ENCODE data around the gene ALDH9A1.

ALDH9A1 gene

DNA sequence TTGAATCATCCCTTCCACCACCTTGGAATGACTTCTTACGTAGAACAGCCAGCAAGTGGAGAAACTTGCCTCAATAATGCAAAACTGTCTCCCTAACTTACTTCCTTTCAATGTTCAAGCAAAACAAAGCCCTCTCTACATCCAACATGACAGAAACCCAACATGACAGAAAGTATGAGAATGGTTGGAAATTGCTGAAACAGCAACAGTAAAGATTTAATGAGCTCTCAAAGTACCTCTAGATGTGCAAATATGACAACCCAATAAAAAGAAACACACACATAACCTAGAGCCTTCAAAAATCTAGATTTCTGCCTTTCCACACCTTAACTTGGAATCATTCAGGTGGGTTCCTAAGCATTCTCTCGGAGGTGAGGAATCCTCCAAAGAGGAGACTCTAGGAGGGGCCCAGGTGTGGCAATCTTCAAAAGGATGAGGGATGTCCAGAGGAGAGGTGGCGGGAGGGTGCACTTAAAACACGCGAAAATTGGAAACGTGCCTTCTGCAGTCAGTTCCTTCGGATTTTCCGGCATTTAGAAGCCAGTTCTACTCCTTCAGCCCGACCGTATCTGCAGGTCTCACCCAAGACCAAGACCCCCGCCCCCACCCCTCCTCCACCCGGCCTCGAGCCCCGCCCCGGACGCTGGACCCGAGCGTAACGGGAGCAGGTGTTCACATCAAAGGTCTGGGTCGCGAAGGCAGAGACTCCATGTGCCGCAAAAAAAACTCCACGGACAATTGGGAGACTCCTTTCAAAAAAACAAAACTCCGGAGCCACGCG lies 68.3 kb downstream of the ALDH9A1 start:
- no peak for TF ChIP-seq BACH2 (CRISPR knock-in tag; IDR thresholded peaks at IDR 0.05; ENCODE audit: borderline replicate concordance)
- TF ChIP-seq, protein P1, sequence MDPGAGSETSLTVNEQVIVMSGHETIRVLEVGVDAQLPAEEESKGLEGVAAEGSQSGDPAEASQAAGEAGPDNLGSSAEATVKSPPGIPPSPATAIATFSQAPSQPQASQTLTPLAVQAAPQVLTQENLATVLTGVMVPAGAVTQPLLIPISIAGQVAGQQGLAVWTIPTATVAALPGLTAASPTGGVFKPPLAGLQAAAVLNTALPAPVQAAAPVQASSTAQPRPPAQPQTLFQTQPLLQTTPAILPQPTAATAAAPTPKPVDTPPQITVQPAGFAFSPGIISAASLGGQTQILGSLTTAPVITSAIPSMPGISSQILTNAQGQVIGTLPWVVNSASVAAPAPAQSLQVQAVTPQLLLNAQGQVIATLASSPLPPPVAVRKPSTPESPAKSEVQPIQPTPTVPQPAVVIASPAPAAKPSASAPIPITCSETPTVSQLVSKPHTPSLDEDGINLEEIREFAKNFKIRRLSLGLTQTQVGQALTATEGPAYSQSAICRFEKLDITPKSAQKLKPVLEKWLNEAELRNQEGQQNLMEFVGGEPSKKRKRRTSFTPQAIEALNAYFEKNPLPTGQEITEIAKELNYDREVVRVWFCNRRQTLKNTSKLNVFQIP (CRISPR knock-in tag; IDR thresholded peaks at IDR 0.05; ENCODE audit: borderline replicate concordance, low read depth): no peak
- no peak for TF ChIP-seq SNAI2 (CRISPR knock-in tag; IDR thresholded peaks at IDR 0.05)
- no peak for TF ChIP-seq GLIS3 (CRISPR knock-in tag; IDR thresholded peaks at IDR 0.05)
- no peak for TF ChIP-seq TOX (CRISPR knock-in tag; IDR thresholded peaks at IDR 0.05; ENCODE audit: borderline replicate concordance)
- no peak for TF ChIP-seq TCF4 (CRISPR knock-in tag; IDR thresholded peaks at IDR 0.05; ENCODE audit: borderline replicate concordance)
- TF ChIP-seq, protein P2, sequence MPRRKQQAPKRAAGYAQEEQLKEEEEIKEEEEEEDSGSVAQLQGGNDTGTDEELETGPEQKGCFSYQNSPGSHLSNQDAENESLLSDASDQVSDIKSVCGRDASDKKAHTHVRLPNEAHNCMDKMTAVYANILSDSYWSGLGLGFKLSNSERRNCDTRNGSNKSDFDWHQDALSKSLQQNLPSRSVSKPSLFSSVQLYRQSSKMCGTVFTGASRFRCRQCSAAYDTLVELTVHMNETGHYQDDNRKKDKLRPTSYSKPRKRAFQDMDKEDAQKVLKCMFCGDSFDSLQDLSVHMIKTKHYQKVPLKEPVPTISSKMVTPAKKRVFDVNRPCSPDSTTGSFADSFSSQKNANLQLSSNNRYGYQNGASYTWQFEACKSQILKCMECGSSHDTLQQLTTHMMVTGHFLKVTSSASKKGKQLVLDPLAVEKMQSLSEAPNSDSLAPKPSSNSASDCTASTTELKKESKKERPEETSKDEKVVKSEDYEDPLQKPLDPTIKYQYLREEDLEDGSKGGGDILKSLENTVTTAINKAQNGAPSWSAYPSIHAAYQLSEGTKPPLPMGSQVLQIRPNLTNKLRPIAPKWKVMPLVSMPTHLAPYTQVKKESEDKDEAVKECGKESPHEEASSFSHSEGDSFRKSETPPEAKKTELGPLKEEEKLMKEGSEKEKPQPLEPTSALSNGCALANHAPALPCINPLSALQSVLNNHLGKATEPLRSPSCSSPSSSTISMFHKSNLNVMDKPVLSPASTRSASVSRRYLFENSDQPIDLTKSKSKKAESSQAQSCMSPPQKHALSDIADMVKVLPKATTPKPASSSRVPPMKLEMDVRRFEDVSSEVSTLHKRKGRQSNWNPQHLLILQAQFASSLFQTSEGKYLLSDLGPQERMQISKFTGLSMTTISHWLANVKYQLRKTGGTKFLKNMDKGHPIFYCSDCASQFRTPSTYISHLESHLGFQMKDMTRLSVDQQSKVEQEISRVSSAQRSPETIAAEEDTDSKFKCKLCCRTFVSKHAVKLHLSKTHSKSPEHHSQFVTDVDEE (CRISPR knock-in tag; IDR thresholded peaks at IDR 0.05): no peak
- TF ChIP-seq ZFP3 (CRISPR knock-in tag; IDR thresholded peaks at IDR 0.05): no peak
- TF ChIP-seq, protein P3, sequence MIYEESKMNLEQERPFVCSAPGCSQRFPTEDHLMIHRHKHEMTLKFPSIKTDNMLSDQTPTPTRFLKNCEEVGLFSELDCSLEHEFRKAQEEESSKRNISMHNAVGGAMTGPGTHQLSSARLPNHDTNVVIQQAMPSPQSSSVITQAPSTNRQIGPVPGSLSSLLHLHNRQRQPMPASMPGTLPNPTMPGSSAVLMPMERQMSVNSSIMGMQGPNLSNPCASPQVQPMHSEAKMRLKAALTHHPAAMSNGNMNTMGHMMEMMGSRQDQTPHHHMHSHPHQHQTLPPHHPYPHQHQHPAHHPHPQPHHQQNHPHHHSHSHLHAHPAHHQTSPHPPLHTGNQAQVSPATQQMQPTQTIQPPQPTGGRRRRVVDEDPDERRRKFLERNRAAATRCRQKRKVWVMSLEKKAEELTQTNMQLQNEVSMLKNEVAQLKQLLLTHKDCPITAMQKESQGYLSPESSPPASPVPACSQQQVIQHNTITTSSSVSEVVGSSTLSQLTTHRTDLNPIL (CRISPR knock-in tag; IDR thresholded peaks at IDR 0.05; ENCODE audit: low read depth): no peak
- TF ChIP-seq OSR1 (CRISPR knock-in tag; IDR thresholded peaks at IDR 0.05): no peak
- no peak for TF ChIP-seq ZNF565 (CRISPR knock-in tag; conservative IDR thresholded peaks at IDR 0.05; ENCODE audit: low read depth)
- TF ChIP-seq CSDC2 (CRISPR knock-in tag; IDR thresholded peaks at IDR 0.05): no peak
- no peak for TF ChIP-seq PPARA (CRISPR knock-in tag; IDR thresholded peaks at IDR 0.05; ENCODE audit: borderline replicate concordance)
- TF ChIP-seq ZC3H10 (CRISPR knock-in tag; IDR thresholded peaks at IDR 0.05): no peak
- TF ChIP-seq ARNTL (CRISPR knock-in tag; IDR thresholded peaks at IDR 0.05; ENCODE audit: borderline replicate concordance, low read depth): no peak
- no peak for ATAC-seq

DNA sequence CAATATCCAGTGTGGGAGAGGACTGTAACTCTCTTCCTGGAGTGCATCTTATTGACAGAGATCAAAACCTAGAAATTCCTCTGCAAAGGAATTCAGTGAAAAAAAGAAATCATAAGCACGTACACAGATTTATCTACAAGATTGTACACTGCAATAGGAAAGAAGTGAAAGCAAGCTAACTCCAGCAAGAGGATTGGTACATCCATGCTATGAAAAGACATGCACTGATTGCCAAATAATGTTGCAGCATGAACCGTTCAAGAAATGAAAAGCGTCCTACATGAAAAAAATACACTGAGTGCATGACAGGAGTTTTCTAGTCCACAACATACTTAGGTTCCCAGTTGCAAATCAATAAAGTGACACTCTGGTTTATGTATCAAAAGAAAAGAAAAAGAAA lies 69.2 kb downstream of the ALDH9A1 start:
- no peak for TF ChIP-seq ZFP3 (CRISPR knock-in tag; IDR thresholded peaks at IDR 0.05)
- TF ChIP-seq, protein P1 (CRISPR knock-in tag; IDR thresholded peaks at IDR 0.05; ENCODE audit: borderline replicate concordance, low read depth): no peak
- no peak for TF ChIP-seq ZC3H10 (CRISPR knock-in tag; IDR thresholded peaks at IDR 0.05)
- no peak for TF ChIP-seq ZNF565 (CRISPR knock-in tag; conservative IDR thresholded peaks at IDR 0.05; ENCODE audit: low read depth)
- no peak for TF ChIP-seq ZNF8 (CRISPR knock-in tag; IDR thresholded peaks at IDR 0.05)
- TF ChIP-seq, protein P2 (CRISPR knock-in tag; IDR thresholded peaks at IDR 0.05): no peak
- no peak for TF ChIP-seq ISL1 (CRISPR knock-in tag; IDR thresholded peaks at IDR 0.05)
- TF ChIP-seq TCF4 (CRISPR knock-in tag; IDR thresholded peaks at IDR 0.05; ENCODE audit: borderline replicate concordance): no peak
- TF ChIP-seq SNAI2 (CRISPR knock-in tag; IDR thresholded peaks at IDR 0.05): no peak
- no peak for TF ChIP-seq PPARA (CRISPR knock-in tag; IDR thresholded peaks at IDR 0.05; ENCODE audit: borderline replicate concordance)
- no peak for TF ChIP-seq GLIS3 (CRISPR knock-in tag; IDR thresholded peaks at IDR 0.05)
- TF ChIP-seq ESRRG (CRISPR knock-in tag; IDR thresholded peaks at IDR 0.05): no peak
- TF ChIP-seq OSR1 (CRISPR knock-in tag; IDR thresholded peaks at IDR 0.05): no peak
- no peak for TF ChIP-seq CSDC2 (CRISPR knock-in tag; IDR thresholded peaks at IDR 0.05)
- TF ChIP-seq, protein P3 (CRISPR knock-in tag; IDR thresholded peaks at IDR 0.05; ENCODE audit: low read depth): no peak
- TF ChIP-seq ARNTL (CRISPR knock-in tag; IDR thresholded peaks at IDR 0.05; ENCODE audit: borderline replicate concordance, low read depth): no peak
- TF ChIP-seq, protein P4, sequence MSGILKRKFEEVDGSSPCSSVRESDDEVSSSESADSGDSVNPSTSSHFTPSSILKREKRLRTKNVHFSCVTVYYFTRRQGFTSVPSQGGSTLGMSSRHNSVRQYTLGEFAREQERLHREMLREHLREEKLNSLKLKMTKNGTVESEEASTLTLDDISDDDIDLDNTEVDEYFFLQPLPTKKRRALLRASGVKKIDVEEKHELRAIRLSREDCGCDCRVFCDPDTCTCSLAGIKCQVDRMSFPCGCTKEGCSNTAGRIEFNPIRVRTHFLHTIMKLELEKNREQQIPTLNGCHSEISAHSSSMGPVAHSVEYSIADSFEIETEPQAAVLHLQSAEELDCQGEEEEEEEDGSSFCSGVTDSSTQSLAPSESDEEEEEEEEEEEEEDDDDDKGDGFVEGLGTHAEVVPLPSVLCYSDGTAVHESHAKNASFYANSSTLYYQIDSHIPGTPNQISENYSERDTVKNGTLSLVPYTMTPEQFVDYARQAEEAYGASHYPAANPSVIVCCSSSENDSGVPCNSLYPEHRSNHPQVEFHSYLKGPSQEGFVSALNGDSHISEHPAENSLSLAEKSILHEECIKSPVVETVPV (CRISPR knock-in tag; IDR thresholded peaks at IDR 0.05): no peak
- TF ChIP-seq RARB (CRISPR knock-in tag; IDR thresholded peaks at IDR 0.05): no peak
- ATAC-seq: no peak
